ENCODE measurements around the gene PCBP1.

DNA sequence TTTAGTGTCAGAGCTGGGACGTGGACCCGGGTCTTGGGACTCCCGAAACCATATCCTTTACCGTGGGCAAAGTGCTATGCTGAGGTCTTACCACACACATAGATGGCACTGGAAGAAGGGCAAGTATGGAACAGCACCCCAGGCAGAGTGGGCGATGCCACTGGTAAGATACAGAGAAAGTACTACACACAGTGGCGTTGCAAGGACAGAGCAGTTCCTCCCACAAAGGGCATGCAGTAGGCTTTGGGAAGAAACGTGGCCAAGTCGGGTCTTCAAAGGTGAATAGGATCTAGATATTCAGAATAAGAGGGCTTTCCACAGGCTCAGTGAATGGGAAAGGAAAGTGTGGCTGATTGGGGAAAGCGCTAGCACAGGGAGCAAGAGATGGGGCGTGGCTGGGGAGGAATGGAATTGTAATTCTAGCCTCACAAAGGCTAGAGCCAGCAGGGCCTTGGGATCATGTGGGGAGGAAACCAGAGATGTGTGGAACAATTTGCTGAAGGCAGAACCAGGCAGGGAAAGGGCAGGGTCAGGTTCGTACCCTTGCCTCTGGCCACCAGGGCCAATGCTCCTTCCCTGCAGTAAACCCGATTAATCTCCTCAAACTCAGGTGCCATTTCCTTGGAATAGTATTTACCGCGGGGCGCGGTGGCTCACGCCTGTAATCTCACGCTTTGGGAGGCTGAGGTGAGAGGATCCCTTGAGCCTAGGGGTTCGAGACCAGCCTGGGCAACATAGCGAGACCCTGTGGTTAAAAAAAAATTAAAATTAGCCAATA, 36.0 kb downstream of the PCBP1 start:
- TF ChIP-seq, protein P1, sequence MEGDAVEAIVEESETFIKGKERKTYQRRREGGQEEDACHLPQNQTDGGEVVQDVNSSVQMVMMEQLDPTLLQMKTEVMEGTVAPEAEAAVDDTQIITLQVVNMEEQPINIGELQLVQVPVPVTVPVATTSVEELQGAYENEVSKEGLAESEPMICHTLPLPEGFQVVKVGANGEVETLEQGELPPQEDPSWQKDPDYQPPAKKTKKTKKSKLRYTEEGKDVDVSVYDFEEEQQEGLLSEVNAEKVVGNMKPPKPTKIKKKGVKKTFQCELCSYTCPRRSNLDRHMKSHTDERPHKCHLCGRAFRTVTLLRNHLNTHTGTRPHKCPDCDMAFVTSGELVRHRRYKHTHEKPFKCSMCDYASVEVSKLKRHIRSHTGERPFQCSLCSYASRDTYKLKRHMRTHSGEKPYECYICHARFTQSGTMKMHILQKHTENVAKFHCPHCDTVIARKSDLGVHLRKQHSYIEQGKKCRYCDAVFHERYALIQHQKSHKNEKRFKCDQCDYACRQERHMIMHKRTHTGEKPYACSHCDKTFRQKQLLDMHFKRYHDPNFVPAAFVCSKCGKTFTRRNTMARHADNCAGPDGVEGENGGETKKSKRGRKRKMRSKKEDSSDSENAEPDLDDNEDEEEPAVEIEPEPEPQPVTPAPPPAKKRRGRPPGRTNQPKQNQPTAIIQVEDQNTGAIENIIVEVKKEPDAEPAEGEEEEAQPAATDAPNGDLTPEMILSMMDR (IDR thresholded peaks at IDR 0.05), result no peak
- no peak for TF ChIP-seq EP300 (IDR thresholded peaks at IDR 0.05)
